ENCODE results near the gene PPEF2.

The PPEF2 gene

DNA sequence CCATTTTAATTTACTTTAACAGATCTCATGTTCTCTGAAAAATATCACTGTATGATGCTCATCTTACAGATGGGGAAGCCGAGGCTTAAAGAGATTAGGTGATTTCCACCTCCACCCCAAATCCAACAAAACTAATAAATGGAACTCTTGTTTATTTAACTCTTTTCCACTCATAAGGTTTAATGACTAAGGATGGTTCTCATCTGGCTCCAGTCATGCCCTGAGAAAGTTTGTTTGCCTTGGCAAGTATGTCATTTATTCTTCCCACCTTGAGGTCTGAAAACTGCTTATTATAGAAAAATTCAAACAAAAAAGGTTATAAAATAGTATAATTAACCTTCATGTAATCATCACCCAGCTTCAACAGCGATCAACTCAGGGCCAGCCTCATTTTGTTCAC is 56.3 kb downstream of the PPEF2 start:
- no peaks in the 10 kb centered on the region for H3K27me3 ChIP-seq (ENCODE audit: insufficient read depth, low read length, poor library complexity, severe bottlenecking)
- no peaks in the 10 kb centered on the region for H3K9me2 ChIP-seq (replicated peaks; ENCODE audit: low read depth, low read length)
- no peak overlapping the region for H3K4me2 ChIP-seq (ENCODE audit: low read depth, low read length, poor library complexity, severe bottlenecking)
- H3F3A ChIP-seq (ENCODE audit: low read depth), result 0 out of 2 replicates have a peak, but pooled peaks cover 1% of the 10 kb centered on the region
- H3K9ac ChIP-seq (ENCODE audit: low read depth, low read length, poor library complexity, severe bottlenecking), result no peak overlapping the region
- no peak overlapping the region for H3K4me3 ChIP-seq (ENCODE audit: low read length, poor library complexity, severe bottlenecking)
- H4K20me1 ChIP-seq (ENCODE audit: insufficient read depth, low read length, poor library complexity, severe bottlenecking), result no peaks in the 10 kb centered on the region
- no peaks in the 10 kb centered on the region for H3K9me3 ChIP-seq (ENCODE audit: insufficient read depth, low read depth, low read length)
- TF ChIP-seq EZH2phosphoT487 (IDR thresholded peaks at IDR 0.05; ENCODE audit: borderline replicate concordance), result no peak
- TF ChIP-seq, protein P1, sequence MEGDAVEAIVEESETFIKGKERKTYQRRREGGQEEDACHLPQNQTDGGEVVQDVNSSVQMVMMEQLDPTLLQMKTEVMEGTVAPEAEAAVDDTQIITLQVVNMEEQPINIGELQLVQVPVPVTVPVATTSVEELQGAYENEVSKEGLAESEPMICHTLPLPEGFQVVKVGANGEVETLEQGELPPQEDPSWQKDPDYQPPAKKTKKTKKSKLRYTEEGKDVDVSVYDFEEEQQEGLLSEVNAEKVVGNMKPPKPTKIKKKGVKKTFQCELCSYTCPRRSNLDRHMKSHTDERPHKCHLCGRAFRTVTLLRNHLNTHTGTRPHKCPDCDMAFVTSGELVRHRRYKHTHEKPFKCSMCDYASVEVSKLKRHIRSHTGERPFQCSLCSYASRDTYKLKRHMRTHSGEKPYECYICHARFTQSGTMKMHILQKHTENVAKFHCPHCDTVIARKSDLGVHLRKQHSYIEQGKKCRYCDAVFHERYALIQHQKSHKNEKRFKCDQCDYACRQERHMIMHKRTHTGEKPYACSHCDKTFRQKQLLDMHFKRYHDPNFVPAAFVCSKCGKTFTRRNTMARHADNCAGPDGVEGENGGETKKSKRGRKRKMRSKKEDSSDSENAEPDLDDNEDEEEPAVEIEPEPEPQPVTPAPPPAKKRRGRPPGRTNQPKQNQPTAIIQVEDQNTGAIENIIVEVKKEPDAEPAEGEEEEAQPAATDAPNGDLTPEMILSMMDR (conservative IDR thresholded peaks at IDR 0.05; ENCODE audit: low read length), result no peak
- H3K36me3 ChIP-seq (ENCODE audit: insufficient read depth, low read length), result no peaks in the 10 kb centered on the region
- H3K79me2 ChIP-seq (ENCODE audit: insufficient read depth, low read length), result no peaks in the 10 kb centered on the region
- H3K4me1 ChIP-seq (ENCODE audit: insufficient read depth, low read length, poor library complexity, severe bottlenecking), result peaks cover 3% of the 10 kb centered on the region
- H2AFZ ChIP-seq (ENCODE audit: low read length), result no peak overlapping the region

DNA sequence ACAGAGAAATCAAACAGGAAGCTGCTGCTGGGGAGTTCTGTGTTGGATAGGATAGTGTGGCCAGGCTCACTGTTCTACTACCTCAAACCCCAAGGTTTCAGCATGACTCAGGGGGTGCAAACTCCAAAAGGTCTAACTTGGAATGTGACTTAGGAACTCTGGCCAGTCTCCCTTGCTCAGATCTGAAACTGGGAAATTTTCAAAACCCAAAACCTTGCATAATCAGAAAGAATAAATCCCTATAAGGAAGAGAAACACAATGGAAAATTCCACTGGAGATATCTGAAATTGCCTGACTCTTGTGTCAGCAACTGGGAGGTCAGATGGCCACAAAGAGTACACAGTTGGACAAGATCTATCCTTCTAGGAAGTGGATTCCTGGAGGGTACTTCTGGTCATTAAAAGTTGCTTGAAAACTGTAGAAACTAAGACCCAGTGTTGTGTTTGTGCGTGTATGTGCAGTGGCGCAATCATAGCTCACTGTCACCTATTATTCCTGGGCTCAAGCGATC is 58.0 kb downstream of the PPEF2 start:
- Histone ChIP-seq H2AFZ (ENCODE audit: low read length) (0 out of 2 replicates have a peak overlapping the region, but pooled peaks have one; percentile 9), H3K79me2 (ENCODE audit: insufficient read depth, low read length) (no peaks in the 10 kb centered on the region), H3F3A (ENCODE audit: low read depth) (no peaks in the 10 kb centered on the region), H3K27me3 (ENCODE audit: insufficient read depth, low read length, poor library complexity, severe bottlenecking) (no peaks in the 10 kb centered on the region), H3K9me2 (replicated peaks; ENCODE audit: low read depth, low read length) (no peaks in the 10 kb centered on the region), H3K9me3 (ENCODE audit: insufficient read depth, low read depth, low read length) (no peaks in the 10 kb centered on the region), H3K36me3 (ENCODE audit: insufficient read depth, low read length) (no peaks in the 10 kb centered on the region), H4K20me1 (ENCODE audit: insufficient read depth, low read length, poor library complexity, severe bottlenecking) (no peaks in the 10 kb centered on the region), H3K4me2 (ENCODE audit: low read depth, low read length, poor library complexity, severe bottlenecking) (no peak overlapping the region), H3K4me1 (ENCODE audit: insufficient read depth, low read length, poor library complexity, severe bottlenecking) (no peaks in the 10 kb centered on the region), H3K4me3 (ENCODE audit: low read length, poor library complexity, severe bottlenecking) (no peak overlapping the region), H3K9ac (ENCODE audit: low read depth, low read length, poor library complexity, severe bottlenecking) (no peak overlapping the region)
- TF ChIP-seq, protein P1 (conservative IDR thresholded peaks at IDR 0.05; ENCODE audit: low read length), result no peak
- TF ChIP-seq EZH2phosphoT487 (IDR thresholded peaks at IDR 0.05; ENCODE audit: borderline replicate concordance), result no peak

DNA sequence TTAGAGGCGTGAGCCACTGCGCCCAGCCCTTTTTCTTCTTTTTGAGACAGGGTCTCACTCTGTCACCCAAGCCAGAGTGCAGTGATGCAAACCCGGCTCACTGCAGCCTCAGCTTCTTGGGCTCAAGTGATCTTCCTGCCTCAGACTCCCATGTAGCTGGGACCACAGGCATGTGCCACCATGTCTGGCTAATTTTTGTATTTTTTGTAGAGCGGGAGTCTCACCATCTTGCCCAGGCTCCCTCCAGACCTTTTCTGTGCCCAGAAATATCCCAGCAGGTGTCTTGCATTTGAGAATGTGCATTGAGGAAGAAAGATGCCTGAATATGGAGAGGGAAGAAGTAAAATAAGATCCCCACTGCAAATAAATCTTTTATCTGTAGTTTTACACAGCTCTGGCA is 58.7 kb downstream of the PPEF2 start:
- no peaks in the 10 kb centered on the region for H4K20me1 ChIP-seq (ENCODE audit: insufficient read depth, low read length, poor library complexity, severe bottlenecking)
- TF ChIP-seq, protein P1 (conservative IDR thresholded peaks at IDR 0.05; ENCODE audit: low read length), result no peak
- TF ChIP-seq EZH2phosphoT487 (IDR thresholded peaks at IDR 0.05; ENCODE audit: borderline replicate concordance), result no peak
- no peaks in the 10 kb centered on the region for H3K9me3 ChIP-seq (ENCODE audit: insufficient read depth, low read depth, low read length)
- H3K4me2 ChIP-seq (ENCODE audit: low read depth, low read length, poor library complexity, severe bottlenecking), result no peak overlapping the region
- 0 out of 2 replicates have a peak overlapping the region, but pooled peaks have one; percentile 9 for H2AFZ ChIP-seq (ENCODE audit: low read length)
- H3K4me3 ChIP-seq (ENCODE audit: low read length, poor library complexity, severe bottlenecking), result no peak overlapping the region
- H3K9ac ChIP-seq (ENCODE audit: low read depth, low read length, poor library complexity, severe bottlenecking), result no peak overlapping the region
- no peaks in the 10 kb centered on the region for H3K4me1 ChIP-seq (ENCODE audit: insufficient read depth, low read length, poor library complexity, severe bottlenecking)
- H3F3A ChIP-seq (ENCODE audit: low read depth), result no peaks in the 10 kb centered on the region
- no peaks in the 10 kb centered on the region for H3K79me2 ChIP-seq (ENCODE audit: insufficient read depth, low read length)
- H3K27me3 ChIP-seq (ENCODE audit: insufficient read depth, low read length, poor library complexity, severe bottlenecking), result no peaks in the 10 kb centered on the region
- H3K36me3 ChIP-seq (ENCODE audit: insufficient read depth, low read length), result no peaks in the 10 kb centered on the region
- no peaks in the 10 kb centered on the region for H3K9me2 ChIP-seq (replicated peaks; ENCODE audit: low read depth, low read length)
